HG03439 (cell line): Measurements from ENCODE around the gene GAB4.
"Not testable (repeated sequence)": the region's sequence is repeated elsewhere in the genome, so short reads cannot be mapped to it uniquely, and the experiment has no call there.

Experiments
- ATAC-seq: cut with Tn5 transposase; IDR thresholded peaks from one replicate; pipeline ENCODE4 v1.9.1; 2021; ENCODE audit warnings: mild to moderate bottlenecking, moderate library complexity; ENCODE audit not compliant: unreplicated experiment

The GAB4 gene

DNA sequence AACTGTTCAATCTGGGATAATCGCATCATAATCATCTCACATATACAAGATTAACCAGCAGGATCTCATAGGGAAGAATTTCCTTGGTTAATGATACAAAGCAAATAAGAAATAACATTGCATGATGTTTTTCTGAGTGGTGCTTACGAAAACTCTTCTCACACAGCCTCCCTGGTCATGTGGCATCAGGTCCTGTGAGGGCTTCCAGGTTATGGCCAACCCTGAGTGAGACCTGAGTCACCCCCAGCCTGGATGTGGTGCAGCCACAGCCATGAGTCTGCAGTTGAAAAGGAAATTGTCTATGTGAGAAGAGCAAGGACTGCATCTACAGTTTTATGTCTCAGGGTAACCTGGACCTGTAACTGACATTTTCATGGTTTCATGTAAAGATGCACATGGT is 92.3 kb downstream of the GAB4 start:
- no peak for ATAC-seq

DNA sequence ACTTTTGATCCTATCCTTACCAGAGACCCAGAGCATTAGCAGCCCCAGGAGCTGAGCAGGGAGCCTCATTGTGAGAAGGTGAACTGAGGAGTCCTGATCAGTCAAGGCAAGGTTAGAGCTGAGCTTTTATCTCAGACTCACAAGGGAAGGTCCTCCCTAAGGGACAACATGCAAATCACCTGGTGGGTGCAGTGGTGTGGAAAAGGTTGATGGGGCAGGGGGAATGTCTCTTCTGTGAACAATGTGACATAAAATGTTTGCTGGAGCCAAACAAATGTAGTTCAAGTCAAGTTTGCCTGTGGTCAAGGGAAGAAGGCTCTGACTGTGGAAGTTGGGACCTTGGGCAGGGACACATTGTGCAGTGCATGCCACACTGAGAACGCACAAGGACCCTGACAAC is 93.1 kb downstream of the GAB4 start:
- ATAC-seq, result not testable (repeated sequence)

DNA sequence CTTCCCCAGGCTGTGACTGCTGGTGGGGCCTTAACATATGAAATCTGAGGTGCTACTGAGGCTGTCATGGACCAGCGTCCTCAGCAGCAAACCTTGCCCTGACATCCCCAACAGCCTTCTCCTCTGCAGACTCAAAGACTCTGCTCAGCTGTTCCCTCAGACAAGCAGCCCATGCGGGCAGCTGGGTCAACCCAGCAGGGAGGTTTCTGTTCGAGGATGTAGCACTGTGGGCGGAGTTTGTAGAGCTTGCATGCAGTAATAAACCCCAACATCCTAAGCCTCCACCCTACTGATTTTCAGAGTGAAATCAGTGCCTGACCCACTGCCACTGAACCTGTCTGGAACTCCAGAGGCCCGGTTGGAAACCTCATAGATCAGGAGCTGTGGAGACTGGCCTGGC is 94.0 kb downstream of the GAB4 start:
- no peak for ATAC-seq

DNA sequence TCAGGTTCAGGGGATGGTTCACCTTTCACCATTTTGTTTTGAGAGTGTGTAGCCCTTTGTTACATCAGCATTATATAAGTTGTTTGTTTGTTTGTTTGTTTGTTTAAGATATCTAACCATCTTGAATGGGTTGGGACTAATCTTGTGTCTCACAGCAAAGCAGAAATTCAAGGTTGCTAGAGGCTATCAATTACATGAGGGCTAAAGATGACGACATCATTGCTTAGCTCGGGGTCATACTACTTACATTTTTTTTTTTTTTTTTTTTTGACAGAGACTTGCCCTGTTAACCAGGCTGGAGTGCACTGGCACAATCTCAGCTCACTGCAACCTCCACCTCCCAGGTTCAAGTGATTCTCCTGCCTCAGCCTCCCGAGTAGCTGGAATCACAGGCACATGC is 95.7 kb downstream of the GAB4 start:
- ATAC-seq, result no peak
